ENCODE data around the gene BAIAP2. TPM values are rescaled to one million over a fixed set of nuclear protein-coding genes. Genes with fewer than 3 reads are reported as not detected.

BAIAP2 gene
- total and polyA plus RNA-seq, 2 donors (not counting 1 experiment from before 2014, with no cell fraction given), result 1.3 to 12.0 TPM

GRCh38 chr17:81110488-81111040, 75.6 kb downstream of the BAIAP2 start:
- no peak for DNase-seq
- H2AFZ ChIP-seq (ENCODE audit: insufficient read depth, low read depth, low read length, poor library complexity, severe bottlenecking), result no peak overlapping the region
- no peaks in the 10 kb centered on the region for H3K9me3 Mint-ChIP-seq (ENCODE audit: insufficient read depth)
- no peaks in the 10 kb centered on the region for H3K4me1 ChIP-seq (ENCODE audit: control insufficient read depth in 2 of 2, insufficient read depth in 2 of 2, low read length in 2 of 2)
- CTCF ChIA-PET, result no interaction called here
- no peaks in the 10 kb centered on the region for H3K9me3 ChIP-seq (ENCODE audit: control extremely low read depth in 1 of 3, control insufficient read depth in 2 of 3, insufficient read depth in 1 of 3, low read length in 2 of 3)
- no peak overlapping the region for H3K9ac ChIP-seq (ENCODE audit: low read length)
- no peaks in the 10 kb centered on the region for H3K79me2 ChIP-seq (ENCODE audit: control insufficient read depth, insufficient read depth, low read length)
- POLR2A ChIA-PET, result no interaction called here
- H3K4me3 Mint-ChIP-seq, result no peak overlapping the region
- no peak overlapping the region for H3K4me2 ChIP-seq (replicated peaks; ENCODE audit: low read depth, low read length, poor library complexity, severe bottlenecking)
- ATAC-seq (ENCODE audit: low read depth), result no peak
- TF ChIP-seq CTCF (IDR thresholded peaks at IDR 0.05), result no peak
- TF ChIP-seq EZH2 (IDR thresholded peaks at IDR 0.05; ENCODE audit: borderline replicate concordance, insufficient read depth, low read depth, low read length, poor library complexity, severe bottlenecking), result no peak
- H3K27ac ChIP-seq (ENCODE audit: low read length in 2 of 2), result no peak overlapping the region
- no peaks in the 10 kb centered on the region for H3K4me1 Mint-ChIP-seq
- no peaks in the 10 kb centered on the region for H3K27me3 ChIP-seq (replicated peaks in 1 of 4; ENCODE audit: control extremely low read depth in 1 of 4, control insufficient read depth in 3 of 4, insufficient read depth in 4 of 4, low read length in 3 of 4)
- no peaks in the 10 kb centered on the region for H3K36me3 ChIP-seq (replicated peaks in 1 of 2; ENCODE audit: control extremely low read depth in 1 of 2, control insufficient read depth in 1 of 2, extremely low read depth in 1 of 2, insufficient read depth in 2 of 2, low read length in 1 of 2)
- no peak overlapping the region for H3K4me3 ChIP-seq (ENCODE audit: control extremely low read depth in 1 of 5, extremely low read depth in 1 of 5, insufficient read depth in 1 of 5, low read depth in 2 of 5, low read length in 4 of 5)
- 86% methylated on average over 27 of the region's 30 CpGs for WGBS (ENCODE audit: insufficient coverage)
- no peaks in the 10 kb centered on the region for H4K20me1 ChIP-seq (ENCODE audit: control insufficient read depth, insufficient read depth, low read length, poor library complexity, severe bottlenecking)
- no peaks in the 10 kb centered on the region for H3K27me3 Mint-ChIP-seq
- intact Hi-C loops (cut with micrococcal nuclease), result no loop called here
- no peak overlapping the region for H3K27ac Mint-ChIP-seq

- no peak for DNase-seq
- Histone ChIP-seq H3K9me3 (ENCODE audit: control extremely low read depth in 1 of 3, control insufficient read depth in 2 of 3, insufficient read depth in 1 of 3, low read length in 2 of 3) (no peaks in the 10 kb centered on the region), H3K4me2 (replicated peaks; ENCODE audit: low read depth, low read length, poor library complexity, severe bottlenecking) (no peak overlapping the region), H3K27me3 (replicated peaks in 1 of 4; ENCODE audit: control extremely low read depth in 1 of 4, control insufficient read depth in 3 of 4, insufficient read depth in 4 of 4, low read length in 3 of 4) (no peaks in the 10 kb centered on the region), H3K9ac (ENCODE audit: low read length) (no peak overlapping the region), H3K27ac (ENCODE audit: low read length in 2 of 2) (no peak overlapping the region), H4K20me1 (ENCODE audit: control insufficient read depth, insufficient read depth, low read length, poor library complexity, severe bottlenecking) (no peaks in the 10 kb centered on the region), H2AFZ (ENCODE audit: insufficient read depth, low read depth, low read length, poor library complexity, severe bottlenecking) (no peak overlapping the region), H3K4me1 (ENCODE audit: control insufficient read depth in 2 of 2, insufficient read depth in 2 of 2, low read length in 2 of 2) (no peaks in the 10 kb centered on the region), H3K4me3 (ENCODE audit: control extremely low read depth in 1 of 5, extremely low read depth in 1 of 5, insufficient read depth in 1 of 5, low read depth in 2 of 5, low read length in 4 of 5) (no peak overlapping the region), H3K36me3 (replicated peaks in 1 of 2; ENCODE audit: control extremely low read depth in 1 of 2, control insufficient read depth in 1 of 2, extremely low read depth in 1 of 2, insufficient read depth in 2 of 2, low read length in 1 of 2) (no peaks in the 10 kb centered on the region), H3K79me2 (ENCODE audit: control insufficient read depth, insufficient read depth, low read length) (no peaks in the 10 kb centered on the region)
- TF ChIP-seq CTCF (IDR thresholded peaks at IDR 0.05) (no peak), EZH2 (IDR thresholded peaks at IDR 0.05; ENCODE audit: borderline replicate concordance, insufficient read depth, low read depth, low read length, poor library complexity, severe bottlenecking) (no peak)
- Mint-ChIP-seq H3K4me1 (no peaks in the 10 kb centered on the region), H3K27ac (no peak overlapping the region), H3K27me3 (no peaks in the 10 kb centered on the region), H3K4me3 (no peak overlapping the region), H3K9me3 (ENCODE audit: insufficient read depth) (no peaks in the 10 kb centered on the region)
- intact Hi-C loops (cut with micrococcal nuclease), result no loop called here
- 82% methylated on average over 10 of the region's 10 CpGs for WGBS (ENCODE audit: insufficient coverage)
- POLR2A ChIA-PET, result no interaction called here
- no peak for ATAC-seq (ENCODE audit: low read depth)
- CTCF ChIA-PET, result no interaction called here
These were observed 76.1 kb downstream of the BAIAP2 start for GRCh38 chr17:81111066-81111465.
